Neural progenitor cell (in vitro differentiated cells): Measurements from ENCODE around the gene SLX9.

Source experiments
- EZH2 ChIP-seq: fragments of 200-600 bp; sonication (generic); IDR thresholded peaks from 2 replicates; pipeline ENCODE4 v1.6.1; 2017; ENCODE audit warnings: antibody characterized with exemption, mild to moderate bottlenecking, moderate library complexity
- TF ChIP-seq, protein P1 (sequence below): fragments of 200-600 bp; sonication (generic); IDR thresholded peaks from 2 replicates; pipeline ENCODE4 v1.5.1; 2017; ENCODE audit warnings: antibody characterized with exemption, mild to moderate bottlenecking

DNA sequence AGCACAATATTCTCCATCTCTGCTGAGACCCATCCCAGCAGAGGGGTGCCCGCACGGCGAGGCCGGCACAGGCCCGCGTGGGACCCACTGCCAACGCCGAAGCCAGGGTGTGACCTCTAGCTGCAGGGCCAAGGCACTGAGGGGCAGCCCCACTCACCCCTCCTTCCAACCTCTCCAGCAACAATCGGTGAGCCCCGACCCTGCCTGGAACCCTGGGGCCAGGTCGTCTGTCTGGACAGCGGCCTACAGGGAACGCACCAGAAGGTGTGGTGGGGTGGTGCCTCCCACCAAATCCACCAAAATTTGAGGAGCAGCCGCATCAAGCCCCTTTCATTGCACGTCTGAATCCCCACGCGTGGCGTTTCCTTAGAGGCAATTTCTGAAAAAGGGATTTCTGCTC is 71.6 kb downstream of the SLX9 start:
- TF ChIP-seq, protein P1, sequence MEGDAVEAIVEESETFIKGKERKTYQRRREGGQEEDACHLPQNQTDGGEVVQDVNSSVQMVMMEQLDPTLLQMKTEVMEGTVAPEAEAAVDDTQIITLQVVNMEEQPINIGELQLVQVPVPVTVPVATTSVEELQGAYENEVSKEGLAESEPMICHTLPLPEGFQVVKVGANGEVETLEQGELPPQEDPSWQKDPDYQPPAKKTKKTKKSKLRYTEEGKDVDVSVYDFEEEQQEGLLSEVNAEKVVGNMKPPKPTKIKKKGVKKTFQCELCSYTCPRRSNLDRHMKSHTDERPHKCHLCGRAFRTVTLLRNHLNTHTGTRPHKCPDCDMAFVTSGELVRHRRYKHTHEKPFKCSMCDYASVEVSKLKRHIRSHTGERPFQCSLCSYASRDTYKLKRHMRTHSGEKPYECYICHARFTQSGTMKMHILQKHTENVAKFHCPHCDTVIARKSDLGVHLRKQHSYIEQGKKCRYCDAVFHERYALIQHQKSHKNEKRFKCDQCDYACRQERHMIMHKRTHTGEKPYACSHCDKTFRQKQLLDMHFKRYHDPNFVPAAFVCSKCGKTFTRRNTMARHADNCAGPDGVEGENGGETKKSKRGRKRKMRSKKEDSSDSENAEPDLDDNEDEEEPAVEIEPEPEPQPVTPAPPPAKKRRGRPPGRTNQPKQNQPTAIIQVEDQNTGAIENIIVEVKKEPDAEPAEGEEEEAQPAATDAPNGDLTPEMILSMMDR = no peak
- TF ChIP-seq EZH2 = no peak
